IMR-90 (cell line): ENCODE data around the gene CRLF1.

ENCODE experiments used
- CEBPB ChIP-seq: IDR thresholded peaks from 2 replicates; pipeline ENCODE4 v1.6.1; 2012; ENCODE audit warnings: low read depth, low read length, improper control_type of control experiment
- CHD1 ChIP-seq: IDR thresholded peaks from 2 replicates; pipeline ENCODE4 v1.6.1; 2012; ENCODE audit warnings: low read depth, low read length, improper control_type of control experiment
- CTCF ChIP-seq: conservative IDR thresholded peaks from 2 replicates; pipeline ENCODE4 v1.5.1; 2012; ENCODE audit warnings: mild to moderate bottlenecking, low read depth, low read length, improper control_type of control experiment

DNA sequence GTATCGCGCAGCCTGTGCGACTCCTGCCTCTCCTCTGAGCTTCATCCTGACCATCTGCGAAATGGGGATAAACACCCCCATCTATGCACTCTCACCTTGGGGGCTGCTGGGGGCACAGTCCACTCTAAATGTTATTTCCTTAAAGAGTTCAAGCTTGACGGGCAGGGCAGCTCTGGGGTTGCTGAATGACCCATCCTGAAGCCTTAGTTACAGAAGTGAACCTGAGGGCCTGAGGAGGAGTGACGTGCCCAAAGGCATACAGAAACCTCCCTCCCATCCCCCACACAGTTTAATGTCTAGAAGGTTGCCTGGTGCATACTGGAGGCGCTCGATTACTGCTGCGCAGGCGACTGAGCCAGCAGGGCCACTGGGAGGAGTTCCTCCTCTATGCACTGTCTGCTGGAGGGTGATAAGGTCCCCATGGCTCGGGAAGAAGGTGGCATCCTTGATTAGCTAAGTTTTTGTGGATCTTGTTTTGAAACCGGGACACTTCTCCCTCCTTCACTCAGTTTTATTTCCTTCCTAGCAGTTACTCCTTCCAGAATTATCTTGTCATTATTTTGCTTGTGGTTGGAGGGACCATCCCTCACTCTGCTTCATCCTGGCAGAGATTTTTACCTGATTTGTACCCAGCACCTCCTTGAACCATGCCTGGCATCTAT lies 62.7 kb downstream of the CRLF1 start:
- TF ChIP-seq CTCF (no peak), CHD1 (no peak), CEBPB (no peak)
